Effector memory CD4-positive, alpha-beta T cell (primary cell): ENCODE measurements around the gene CCDC184.
"Not testable (repeated sequence)": the region's sequence is repeated elsewhere in the genome, so short reads cannot be mapped to it uniquely, and the experiment has no call there.

ENCODE experiments used
- DNase-seq, 3 donors: peaks; one replicate each; pipeline ENCODE4 v3.0.0-alpha.2; 2020
- H3K27ac ChIP-seq: 2 replicates; pipeline ENCODE4 v1.7.0; 2013; ENCODE audit warnings: mild to moderate bottlenecking, low read length, moderate library complexity; ENCODE audit not compliant: insufficient read depth, poor library complexity, severe bottlenecking
- H3K27me3 ChIP-seq: replicated peaks from 2 replicates; pipeline ENCODE4 v1.7.0; 2013; ENCODE audit warnings: mild to moderate bottlenecking, low read length; ENCODE audit not compliant: insufficient read depth, control insufficient read depth, poor library complexity, severe bottlenecking
- H3K36me3 ChIP-seq: 2 replicates; pipeline ENCODE4 v1.7.0; 2013; ENCODE audit warnings: mild to moderate bottlenecking, low read length, moderate library complexity; ENCODE audit not compliant: control insufficient read depth, insufficient read depth
- H3K4me1 ChIP-seq: 2 replicates; pipeline ENCODE4 v1.7.0; 2013; ENCODE audit warnings: low read length, mild to moderate bottlenecking; ENCODE audit not compliant: control insufficient read depth, insufficient read depth, poor library complexity, severe bottlenecking
- H3K4me3 ChIP-seq: 2 replicates; pipeline ENCODE4 v1.7.0; 2013; ENCODE audit warnings: low read length, low read depth, mild to moderate bottlenecking; ENCODE audit not compliant: insufficient read depth, poor library complexity, severe bottlenecking
- H3K9me3 ChIP-seq: 2 replicates; pipeline ENCODE4 v1.7.0; 2013; ENCODE audit warnings: mild to moderate bottlenecking, low read length, moderate library complexity; ENCODE audit not compliant: control insufficient read depth

CCDC184 gene

DNA sequence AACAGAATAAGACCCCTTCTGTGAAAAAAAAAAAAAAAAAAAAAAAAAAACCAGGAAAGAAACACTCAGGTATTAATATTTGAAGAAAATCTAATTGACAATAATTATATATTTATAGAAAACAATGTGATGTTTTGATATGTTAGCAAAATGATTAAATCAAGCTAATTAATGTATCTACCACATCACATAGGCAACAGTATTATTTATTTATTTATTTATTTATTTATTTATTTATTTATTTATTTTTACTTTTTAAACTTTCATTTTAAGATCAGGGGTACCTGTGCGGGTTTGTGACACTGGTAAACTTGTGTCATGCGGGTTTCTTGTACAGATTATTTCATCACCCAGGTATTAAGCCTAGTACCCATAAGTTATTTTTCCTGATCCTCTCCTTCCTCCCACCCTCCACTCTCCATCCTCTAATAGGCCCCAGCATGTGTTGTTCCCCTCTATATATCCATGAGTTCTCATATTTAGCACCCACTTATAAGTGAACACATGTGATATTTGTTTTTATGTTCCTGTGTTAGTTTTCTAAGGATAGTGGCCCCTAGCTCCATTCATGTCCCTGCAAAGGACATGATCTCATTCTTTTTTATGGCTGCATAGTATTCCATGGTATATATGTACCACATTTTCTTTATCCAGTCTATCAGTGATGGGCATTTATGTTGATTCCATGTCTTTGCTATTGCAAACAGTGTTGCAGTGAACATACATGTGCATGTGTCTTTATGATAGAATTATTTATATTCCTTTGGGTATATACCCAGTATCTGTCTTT lies 47.9 kb downstream of the CCDC184 start:
- not testable (repeated sequence) for H3K9me3 ChIP-seq, H3K27me3 ChIP-seq, DNase-seq, H3K4me3 ChIP-seq, H3K36me3 ChIP-seq, H3K27ac ChIP-seq, H3K4me1 ChIP-seq
